Measurements from ENCODE around the gene NAXE.
A peak's percentile ranks its signal among the peaks of the same experiment; 100 is the strongest.
"Not testable (repeated sequence)": the region's sequence is repeated elsewhere in the genome, so short reads cannot be mapped to it uniquely, and the experiment has no call there.

Gene NAXE

DNA sequence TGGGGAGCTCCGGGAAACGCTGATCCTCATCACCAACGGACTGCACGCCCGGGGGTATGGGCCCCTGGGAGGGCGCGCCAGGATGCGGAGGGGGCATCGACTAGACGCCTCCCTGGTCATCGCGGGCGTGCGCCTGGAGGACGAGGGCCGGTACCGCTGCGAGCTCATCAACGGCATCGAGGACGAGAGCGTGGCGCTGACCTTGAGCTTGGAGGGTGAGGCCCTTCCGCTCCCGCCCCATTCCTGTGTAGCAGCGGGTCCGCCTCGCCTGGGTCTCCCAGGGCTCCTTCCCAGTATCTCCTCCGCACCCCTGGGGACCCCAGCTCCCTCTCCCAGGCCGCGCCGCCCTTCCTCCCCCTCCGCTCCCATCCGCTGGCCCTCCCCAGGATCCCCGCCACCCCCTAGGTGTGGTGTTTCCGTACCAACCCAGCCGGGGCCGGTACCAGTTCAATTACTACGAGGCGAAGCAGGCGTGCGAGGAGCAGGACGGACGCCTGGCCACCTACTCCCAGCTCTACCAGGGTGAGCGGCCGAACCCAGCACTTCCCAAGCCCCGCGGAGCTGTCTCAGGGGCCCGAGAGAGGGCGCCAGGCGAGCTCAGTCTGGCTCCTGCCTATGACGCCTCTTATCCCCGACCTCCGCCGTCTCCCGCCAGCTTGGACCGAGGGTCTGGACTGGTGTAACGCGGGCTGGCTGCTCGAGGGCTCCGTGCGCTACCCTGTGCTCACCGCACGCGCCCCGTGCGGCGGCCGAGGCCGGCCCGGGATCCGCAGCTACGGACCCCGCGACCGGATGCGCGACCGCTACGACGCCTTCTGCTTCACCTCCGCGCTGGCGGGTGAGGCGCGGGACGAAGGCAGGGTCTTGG is 32.6 kb downstream of the NAXE start:
- no peak for DNase-seq (ENCODE audit: low read depth)

DNA sequence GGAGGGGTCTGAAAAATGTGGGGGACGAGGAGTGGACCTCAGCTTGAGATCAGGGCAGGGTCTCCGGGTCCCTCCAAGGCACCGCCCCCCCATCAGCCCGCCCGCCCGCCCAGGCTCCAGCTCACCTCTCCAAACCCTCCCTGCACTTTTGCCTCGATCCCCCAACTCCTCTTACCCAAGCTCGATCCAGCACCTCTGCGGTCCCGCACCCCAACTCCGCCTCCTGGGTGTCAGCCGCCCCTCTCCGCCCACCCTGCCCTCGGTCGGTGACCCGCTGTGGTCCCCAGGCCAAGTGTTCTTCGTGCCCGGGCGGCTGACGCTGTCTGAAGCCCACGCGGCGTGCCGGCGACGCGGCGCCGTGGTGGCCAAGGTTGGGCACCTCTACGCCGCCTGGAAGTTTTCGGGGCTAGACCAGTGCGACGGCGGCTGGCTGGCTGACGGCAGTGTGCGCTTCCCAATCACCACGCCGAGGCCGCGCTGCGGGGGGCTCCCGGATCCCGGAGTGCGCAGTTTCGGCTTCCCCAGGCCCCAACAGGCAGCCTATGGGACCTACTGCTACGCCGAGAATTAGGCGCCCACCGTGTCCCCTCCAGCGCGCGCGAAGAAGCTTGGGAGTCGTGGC is 33.3 kb downstream of the NAXE start:
- DNase-seq (ENCODE audit: low read depth): no peak

DNA sequence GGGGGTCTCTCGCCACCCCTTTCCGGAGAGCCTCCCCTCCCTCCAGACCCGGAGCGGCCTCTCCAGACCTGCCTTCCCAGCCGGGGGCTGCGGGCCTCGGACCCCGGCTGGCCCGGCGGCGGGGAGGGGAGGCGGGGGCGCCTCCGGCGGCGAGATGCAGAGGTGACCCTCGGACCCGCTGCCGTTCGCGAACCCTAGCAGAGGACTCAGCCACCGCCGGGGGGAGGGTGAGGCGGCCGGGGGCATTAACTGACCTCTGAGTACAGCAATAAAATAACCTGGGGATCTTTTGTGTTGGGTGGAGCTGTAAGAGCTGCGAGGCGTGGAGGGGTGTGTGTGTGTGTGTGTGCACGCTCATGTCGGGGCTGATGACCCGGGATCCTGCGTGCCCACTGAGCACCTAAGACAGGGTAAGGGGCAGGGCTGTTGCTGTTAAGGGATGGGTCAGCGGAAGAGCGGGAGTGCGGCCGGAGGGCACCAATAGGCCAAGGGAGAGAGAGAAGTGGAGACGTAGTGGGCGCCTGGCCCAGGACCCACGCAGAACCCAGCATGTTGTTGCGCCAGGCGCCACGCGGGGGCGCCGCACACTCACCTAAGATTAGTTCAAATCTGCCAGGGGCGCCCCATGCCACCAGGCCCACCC is 34.0 kb downstream of the NAXE start:
- DNase-seq (ENCODE audit: low read depth): no peak

DNA sequence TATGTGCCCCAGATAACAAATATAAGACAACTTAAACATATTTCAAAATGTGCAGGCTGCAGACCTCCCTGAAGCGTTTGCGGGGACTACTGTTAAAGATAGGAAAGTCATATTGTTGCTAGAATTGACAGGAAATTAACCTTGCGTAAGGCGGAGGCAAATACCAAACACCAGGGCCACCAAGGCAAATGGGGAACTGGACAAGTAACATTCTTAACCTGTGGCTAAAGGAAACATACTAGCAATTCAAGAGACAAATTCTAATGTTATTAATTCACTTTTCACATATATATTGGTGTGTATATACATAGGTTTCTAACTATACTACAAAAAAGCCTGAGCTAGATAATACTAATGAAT is 34.5 kb downstream of the NAXE start:
- DNase-seq (ENCODE audit: low read depth): no peak

DNA sequence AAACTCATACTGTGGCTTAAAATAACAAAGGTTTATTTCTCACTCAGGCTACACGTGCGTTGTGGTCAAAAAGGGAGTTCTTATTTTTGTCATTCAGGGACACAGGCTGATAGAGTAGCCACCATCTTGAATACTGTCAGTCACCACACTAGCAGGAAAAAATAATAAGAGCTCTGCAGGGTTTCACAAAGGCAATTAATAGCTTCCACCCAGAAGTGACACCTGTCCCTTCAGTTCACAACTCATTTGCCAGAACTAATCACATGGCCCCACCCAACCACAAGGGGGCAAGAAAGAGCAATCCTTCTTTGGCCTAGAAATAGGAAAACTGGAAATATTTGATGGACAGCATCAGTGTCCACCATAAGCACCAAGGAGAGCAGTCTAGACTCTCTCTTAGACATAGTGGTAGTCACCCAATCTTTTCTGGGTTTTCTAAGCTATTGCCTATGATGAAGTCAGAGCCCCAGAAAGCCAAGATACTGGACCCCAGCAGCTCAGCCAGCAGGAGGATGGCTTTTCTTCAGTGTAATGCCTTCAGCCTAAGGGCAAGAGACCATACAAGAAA is 35.8 kb downstream of the NAXE start:
- DNase-seq (ENCODE audit: low read depth): peak; percentile 19

DNA sequence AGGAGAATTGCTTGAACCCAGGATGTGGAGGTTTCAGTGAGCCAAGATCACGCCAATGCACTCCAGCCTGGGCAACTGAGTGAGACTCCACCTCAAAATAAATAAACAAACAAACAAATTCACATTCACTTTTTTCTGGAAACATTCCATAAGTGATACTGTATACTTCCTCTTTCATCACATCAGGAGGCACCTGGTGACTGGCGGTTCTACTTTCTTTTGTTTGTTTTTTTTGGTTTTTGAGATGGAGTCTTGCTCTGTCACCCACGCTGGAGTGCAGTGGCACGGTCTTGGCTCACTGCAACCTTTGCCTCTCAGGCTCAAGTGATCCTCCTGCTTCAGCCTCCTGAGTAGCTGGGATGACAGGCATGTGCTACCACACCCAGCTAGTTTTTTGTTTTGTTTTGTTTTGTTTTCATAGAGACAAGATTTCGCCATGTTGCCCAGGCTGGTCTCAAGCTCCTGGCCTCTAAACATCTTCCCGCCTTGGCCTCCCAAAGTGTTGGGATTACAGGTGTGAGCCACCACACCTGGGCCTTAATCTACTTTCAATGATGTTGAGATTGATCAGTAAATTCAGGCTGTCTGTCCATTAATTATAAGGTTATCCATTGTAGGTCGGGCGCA is 38.4 kb downstream of the NAXE start:
- DNase-seq (ENCODE audit: low read depth): no peak

DNA sequence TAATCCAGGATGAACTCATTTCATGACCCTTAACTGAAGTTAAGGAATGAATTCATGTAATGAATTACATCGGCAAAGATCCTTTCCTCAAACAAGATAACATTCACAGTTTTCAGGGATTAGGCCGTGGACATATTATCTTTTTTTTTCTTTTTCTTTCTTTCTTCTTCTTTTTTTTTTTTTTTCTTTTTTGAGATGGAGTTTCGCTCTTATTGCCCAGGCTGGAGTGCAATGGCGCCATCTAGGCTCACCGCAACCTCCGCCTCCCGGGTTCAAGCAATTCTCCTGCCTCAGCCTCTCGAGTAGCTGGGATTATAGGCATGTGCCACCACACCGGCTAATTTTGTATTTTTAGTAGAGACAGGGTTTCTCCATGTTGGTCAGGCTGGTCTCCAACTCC is 39.6 kb downstream of the NAXE start:
- not testable (repeated sequence) for DNase-seq (ENCODE audit: low read depth)

DNA sequence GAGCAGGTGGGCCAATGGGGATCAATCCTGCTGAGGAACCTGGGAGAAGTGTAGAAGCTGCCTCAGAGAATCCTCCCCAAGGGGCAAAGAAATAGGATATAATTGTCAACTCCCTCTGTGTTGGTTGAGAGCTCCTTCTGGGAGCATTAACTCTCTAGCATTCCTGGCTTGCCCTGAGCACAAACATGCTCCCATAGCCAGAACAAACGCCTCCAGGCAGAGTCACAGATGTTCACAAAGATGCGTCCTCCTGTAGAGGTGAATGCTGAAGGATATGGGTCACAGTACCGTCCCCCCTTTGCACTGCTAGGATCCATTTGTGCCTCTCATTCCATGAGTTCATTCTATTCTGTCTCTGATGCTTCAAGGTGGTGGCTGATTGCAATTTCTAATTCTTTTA is 40.8 kb downstream of the NAXE start:
- DNase-seq (ENCODE audit: low read depth): no peak

DNA sequence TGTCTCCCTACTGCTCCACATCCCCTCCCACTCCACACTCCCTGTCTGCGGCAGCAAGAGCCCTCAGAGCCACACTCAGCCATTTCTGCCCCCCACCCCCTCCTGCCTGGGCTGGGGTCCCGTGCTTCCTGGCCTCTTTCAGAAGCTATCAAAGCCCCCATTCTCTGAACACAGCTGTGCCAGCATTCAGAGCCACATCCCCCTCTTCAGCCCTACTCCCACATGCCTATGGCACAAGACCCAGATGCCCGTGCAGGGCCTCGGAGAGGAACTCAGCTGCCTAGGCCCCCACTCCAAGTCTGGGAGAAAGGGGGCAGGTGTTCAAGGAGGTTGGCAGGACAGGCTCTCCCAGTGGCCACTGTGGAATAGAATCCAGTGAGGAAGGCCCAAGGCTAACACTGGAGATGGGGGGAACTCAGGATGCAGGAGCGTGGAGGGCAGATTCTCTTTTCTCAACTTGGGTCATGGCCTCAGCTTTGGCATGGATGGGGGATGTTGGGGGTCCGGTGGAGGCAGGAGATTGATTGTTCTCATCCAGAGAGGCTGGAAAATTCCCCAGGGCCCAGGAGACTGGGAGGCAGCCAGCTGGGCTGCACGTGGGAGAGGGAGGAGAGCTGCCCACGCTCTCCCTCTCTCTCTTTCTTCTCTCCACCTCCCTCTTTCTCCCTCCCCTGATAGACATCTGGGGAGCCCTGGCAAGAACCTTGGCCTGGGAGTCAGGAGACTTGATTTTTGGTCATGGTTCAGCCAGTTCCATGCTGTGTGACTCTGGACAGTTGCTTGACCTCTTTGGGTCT is 46.8 kb downstream of the NAXE start:
- DNase-seq (ENCODE audit: low read depth): no peak

DNA sequence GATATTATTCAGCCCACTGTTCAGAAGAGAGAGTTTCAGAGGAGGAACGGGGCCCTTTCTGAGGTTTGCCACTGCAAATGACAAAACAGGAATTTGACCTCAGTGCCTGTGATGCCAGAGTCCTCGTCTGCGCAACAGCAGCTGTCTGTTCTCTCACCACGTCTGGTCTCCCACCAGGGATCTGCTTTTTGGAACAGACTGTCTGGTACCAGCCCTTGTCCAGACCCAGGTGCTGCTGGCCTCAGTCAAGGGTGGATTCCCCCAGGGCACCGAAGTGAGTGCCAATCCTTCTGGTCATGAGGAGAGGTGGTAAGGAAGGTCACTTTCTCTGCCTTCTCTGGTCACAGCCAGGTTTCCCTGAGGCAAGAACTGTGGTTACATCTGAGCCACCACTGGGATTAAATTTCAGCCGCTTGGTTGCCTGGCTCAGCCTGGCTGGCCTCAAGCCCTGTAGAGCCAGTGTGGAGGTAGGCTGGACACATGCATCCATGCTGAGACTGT is 48.1 kb downstream of the NAXE start:
- no peak for DNase-seq (ENCODE audit: low read depth)

DNA sequence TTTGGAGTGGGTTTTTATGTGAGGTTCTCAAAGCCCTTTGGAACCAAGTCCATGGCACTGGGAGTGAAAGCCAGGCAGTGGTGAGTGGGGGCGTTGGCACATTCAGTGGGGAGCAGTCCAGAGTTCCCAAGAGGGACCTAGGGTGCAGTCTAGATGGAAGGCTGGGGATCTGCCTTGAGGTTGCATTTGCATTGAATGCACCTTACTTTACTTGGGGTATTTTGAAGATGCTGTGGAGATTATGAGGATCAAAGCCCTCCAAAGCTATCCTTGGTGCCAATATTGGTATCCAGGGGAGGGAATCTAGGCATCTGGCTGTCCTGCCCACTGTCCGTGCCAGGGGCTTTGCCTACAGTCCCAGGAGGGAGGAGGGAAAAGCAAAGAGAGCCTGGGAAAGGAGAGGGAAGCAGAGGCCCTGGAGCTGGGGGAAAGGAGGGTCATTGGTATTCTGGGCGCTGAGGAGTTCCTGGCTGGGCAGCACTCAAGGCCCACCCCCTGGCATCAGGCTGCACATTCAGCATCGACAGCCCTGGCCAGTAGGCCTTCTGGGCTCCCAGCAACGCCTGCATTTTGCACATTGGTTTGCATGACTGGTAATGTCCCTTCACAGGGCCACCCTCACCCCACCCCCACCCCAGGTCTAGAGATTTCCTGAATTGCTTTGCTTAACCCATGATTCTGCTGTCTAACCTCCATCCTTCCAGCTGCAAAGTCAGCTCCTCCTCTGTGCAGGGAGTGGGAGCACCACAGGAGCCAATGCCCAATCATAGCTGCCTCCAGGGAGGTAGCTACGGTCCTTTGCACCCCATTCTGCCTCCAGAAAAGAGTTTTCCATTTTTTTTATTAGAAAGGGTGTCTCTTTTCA is 49.5 kb downstream of the NAXE start:
- DNase-seq (ENCODE audit: low read depth): no peak

DNA sequence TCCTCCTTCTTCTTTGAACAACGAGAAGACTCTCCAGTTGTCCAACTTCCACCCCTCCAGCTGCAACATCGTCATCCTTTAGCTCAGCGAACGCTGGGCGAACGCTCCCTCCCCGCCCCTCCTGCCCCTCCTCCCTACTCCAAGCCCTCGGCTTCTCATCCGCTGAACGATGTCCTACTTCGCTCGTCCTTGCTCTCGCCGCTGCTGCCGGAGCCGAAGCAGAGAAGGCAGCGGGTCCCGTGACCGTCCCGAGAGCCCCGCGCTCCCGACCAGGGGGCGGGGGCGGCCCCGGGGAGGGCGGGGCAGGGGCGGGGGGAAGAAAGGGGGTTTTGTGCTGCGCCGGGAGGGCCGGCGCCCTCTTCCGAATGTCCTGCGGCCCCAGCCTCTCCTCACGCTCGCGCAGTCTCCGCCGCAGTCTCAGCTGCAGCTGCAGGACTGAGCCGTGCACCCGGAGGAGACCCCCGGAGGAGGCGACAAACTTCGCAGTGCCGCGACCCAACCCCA is 50.2 kb downstream of the NAXE start, which contains the start of gene BCAN:
Gene BCAN (plus strand): TSS at position 357 of the 504 bp plus-strand sequence. CDS start 3,938 bp downstream, outside the sequence.
- no peak for DNase-seq (ENCODE audit: low read depth)

DNA sequence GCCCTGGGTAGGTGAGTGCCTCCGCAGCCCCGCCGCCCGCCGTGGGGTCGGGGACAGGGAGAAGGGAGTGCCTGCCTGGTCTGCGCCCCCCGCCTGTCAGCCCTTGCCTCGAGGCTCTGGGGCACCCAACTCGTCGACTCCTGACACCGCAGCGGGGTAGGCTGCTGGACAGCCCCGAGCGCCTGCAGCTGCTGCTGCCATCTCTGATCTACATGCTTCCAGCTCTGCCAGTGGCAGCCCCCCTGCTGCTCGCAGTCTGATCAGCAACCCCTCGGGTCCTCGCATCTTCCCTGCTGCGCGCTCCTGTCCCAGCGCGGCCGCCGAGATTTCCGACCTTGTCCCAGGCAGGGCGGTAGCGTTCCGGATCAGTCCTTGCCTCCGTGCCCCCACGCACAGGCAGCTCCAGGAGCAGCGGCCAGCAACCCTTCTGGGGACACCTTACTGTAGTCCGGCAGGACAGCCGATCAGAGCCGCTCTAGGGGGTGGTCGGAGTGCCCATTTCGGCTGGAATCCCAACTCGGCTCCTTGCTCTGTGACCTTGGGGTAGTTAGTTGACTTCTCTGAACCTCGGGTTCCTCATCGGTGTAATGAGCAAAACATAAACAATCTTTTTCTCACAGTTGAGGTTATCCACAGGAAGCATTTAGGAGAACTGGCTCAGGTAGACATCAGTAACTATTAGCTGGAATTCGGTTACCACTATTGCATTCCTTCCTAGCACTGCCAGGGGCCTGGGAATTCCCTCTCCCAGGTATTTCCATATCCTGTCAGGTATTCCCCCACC is 50.9 kb downstream of the NAXE start:
- no peak for DNase-seq (ENCODE audit: low read depth)

DNA sequence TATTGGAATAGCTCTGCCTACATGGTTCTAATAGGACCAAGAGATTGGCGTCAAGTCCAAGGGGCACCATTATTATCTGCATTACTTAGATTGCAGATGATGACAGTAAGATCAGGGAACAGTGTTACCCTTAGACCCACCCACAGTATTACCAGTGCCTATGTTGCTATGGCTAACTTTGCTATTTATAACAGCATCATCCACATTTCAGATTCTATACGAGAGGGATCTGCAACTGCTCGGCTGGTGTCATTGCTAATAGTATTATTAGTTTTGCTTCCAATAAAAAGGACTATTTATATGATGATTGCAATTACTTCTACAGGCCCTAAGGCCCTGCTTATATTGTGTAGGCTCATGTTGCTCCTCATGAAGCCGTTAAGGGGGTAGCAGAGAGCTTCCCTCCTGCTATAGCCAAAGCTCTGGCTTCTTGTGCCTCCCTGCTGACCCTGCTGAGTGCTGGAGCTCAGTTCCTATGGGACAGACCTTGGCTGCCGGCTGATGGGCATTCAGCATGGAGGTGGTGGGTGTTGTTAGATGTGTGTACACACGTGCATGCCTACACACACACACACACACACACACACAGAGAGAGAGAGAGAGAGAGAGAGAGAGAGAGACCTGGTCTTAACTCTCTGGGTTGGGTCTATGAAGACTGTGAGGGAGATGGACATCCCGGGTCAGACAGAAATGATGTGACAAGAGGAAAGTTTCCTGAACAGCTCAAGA is 51.6 kb downstream of the NAXE start:
- no peak for DNase-seq (ENCODE audit: low read depth)

DNA sequence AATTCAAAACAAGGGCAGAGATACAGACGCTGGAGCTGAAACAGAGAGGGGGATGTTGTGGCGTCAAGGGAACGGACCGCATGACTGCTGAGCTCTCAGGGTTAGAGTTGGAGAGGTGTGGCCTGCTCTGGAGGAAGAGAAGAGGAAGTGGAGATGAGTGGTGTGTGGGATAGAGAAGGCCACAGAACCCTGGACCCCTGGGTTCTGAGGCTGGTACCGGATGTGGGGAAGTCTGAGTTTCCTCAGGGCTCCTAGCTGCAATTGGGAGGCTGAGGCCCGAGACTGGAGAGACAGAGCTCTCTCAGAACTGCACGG is 52.2 kb downstream of the NAXE start:
- DNase-seq (ENCODE audit: low read depth): no peak
